ENCODE measurements around the gene NOTUM. TPM values are rescaled to one million over a fixed set of nuclear protein-coding genes. Genes with fewer than 3 reads are reported as not detected.

The NOTUM gene
- total and polyA plus RNA-seq, 2 of the 4 experiments (the other 2 are of a cell fraction) = 0.05 TPM; not detected in 1

DNA sequence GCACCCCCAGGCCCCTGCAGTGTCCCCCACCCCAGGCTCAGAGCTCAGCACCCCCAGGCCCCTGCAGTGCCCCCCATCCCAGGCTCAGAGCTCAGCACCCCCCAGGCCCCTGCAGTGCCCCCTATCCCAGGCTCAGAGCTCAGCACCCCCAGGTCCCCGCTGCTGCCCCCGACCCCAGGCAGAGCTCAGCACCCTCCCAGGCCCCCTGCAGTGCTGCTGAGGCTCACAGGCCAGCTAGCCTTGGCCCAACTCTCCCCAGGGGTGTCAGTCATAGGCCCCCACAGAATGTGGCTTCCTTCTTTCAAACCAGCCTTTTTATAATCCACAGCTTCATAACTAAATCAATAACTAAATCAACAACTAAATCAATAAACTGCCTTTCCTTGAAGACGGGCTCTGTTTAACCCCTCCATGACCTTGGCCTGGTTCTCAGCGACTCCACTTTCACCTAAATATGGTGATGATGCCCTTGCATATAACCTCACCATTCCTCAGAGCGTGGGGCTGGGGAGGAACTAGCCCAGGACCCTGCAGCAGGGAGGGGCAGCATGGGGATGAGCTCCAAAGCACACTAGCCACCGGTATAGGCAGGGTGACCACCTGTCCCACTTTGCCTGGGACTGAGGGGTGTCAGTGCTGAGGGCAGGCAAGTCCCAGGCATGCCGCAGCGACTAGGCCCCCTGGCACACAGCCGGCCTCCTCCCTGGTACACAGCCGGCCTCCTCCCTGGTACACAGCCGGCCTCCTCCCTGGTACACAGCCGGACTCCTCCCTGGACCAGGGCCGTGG is 5.0 kb downstream of the NOTUM start:
- H3K56ac ChIP-seq (ENCODE audit: extremely low read depth, insufficient read depth, low read length) = no peak overlapping the region
- no peak overlapping the region for H4K5ac ChIP-seq (ENCODE audit: low read depth, low read length)
- no peak overlapping the region for H4K91ac ChIP-seq (ENCODE audit: insufficient read depth, low read depth, low read length)
- H4K20me1 ChIP-seq (ENCODE audit: insufficient read depth, low read length) = no peaks in the 10 kb centered on the region
- H4K8ac ChIP-seq (ENCODE audit: low read depth in 2 of 2, low read length in 2 of 2) = no peak overlapping the region
- H3K4ac ChIP-seq (ENCODE audit: low read depth, low read length) = no peak overlapping the region
- WGBS, 2 experiments (ENCODE audit: extremely low coverage in 2 of 2, insufficient read length in 1 of 2) = 81% methylated on average over 7 of the region's 13 CpGs; no CpG with 5 or more reads in 1 of the 2 experiments
- no peak overlapping the region for H2BK15ac ChIP-seq (ENCODE audit: low read depth, low read length)
- no peak overlapping the region for H3K23ac ChIP-seq (ENCODE audit: low read depth, low read length)
- no peaks in the 10 kb centered on the region for H3K9me3 ChIP-seq (ENCODE audit: control insufficient read depth, insufficient read depth, low read length)
- H3K18ac ChIP-seq (ENCODE audit: low read depth, low read length) = no peak overlapping the region
- no peaks in the 10 kb centered on the region for H3K4me1 ChIP-seq (ENCODE audit: control insufficient read depth, insufficient read depth, low read length)
- no peak overlapping the region for H2BK120ac ChIP-seq (ENCODE audit: low read depth, low read length)
- no peak overlapping the region for H2AK5ac ChIP-seq (ENCODE audit: low read depth, low read length)
- H3K4me2 ChIP-seq (ENCODE audit: low read depth, low read length) = no peak overlapping the region
- no peaks in the 10 kb centered on the region for H3K36me3 ChIP-seq (ENCODE audit: control insufficient read depth, insufficient read depth, low read length)
- intact Hi-C loops (cut with micrococcal nuclease) = no loop called here
- ATAC-seq (ENCODE audit: low read depth) (no peak), DNase-seq (no peak)
- BruUV-seq (replicated peaks) = no TSS peak
- no peak overlapping the region for H3K14ac ChIP-seq (replicated peaks; ENCODE audit: low read depth, low read length)
- CTCF ChIA-PET = no interaction called here
- in situ Hi-C loops (cut with MboI; ENCODE audit: low sequenced_read_pairs) = no loop called here
- dilution Hi-C loops (cut with HindIII; ENCODE audit: low sequenced_read_pairs, unreplicated experiment) = no loop called here
- no peak overlapping the region for H3K9ac ChIP-seq (ENCODE audit: low read depth, low read length)
- H3K79me1 ChIP-seq (ENCODE audit: low read depth in 1 of 2, low read length in 2 of 2) = no peaks in the 10 kb centered on the region
- no peak overlapping the region for H2BK5ac ChIP-seq (ENCODE audit: low read depth, low read length, poor library complexity, severe bottlenecking)
- no peak overlapping the region for H2AK9ac ChIP-seq (replicated peaks; ENCODE audit: low read depth, low read length, poor library complexity)
- H3K4me3 ChIP-seq (ENCODE audit: insufficient read depth, low read depth, low read length) = no peak overlapping the region
- POLR2A ChIA-PET (ENCODE audit: unreplicated experiment) = no interaction called here
- H3K9me1 ChIP-seq (ENCODE audit: insufficient read depth, low read length) = no peaks in the 10 kb centered on the region
- H2AFZ ChIP-seq (replicated peaks; ENCODE audit: low read length, poor library complexity) = no peak overlapping the region
- no peak overlapping the region for H2BK20ac ChIP-seq (ENCODE audit: low read depth, low read length)
- H3K27ac ChIP-seq (ENCODE audit: insufficient read depth, low read length) = no peak overlapping the region
- TF ChIP-seq CEBPB (IDR thresholded peaks at IDR 0.05; ENCODE audit: low read depth, low read length) (no peak), CHD1 (IDR thresholded peaks at IDR 0.05; ENCODE audit: low read depth, low read length) (no peak), FOS (IDR thresholded peaks at IDR 0.05; ENCODE audit: low read depth, low read length) (no peak), RFX5 (IDR thresholded peaks at IDR 0.05; ENCODE audit: low read depth, low read length) (no peak), MAFK (IDR thresholded peaks at IDR 0.05; ENCODE audit: low read depth, low read length) (no peak)
- H3K27me3 ChIP-seq (ENCODE audit: control insufficient read depth, insufficient read depth, low read length) = peaks cover 31% of the 10 kb centered on the region
